Fibroblast of gingiva (primary cell): Measurements from ENCODE around the gene MYCBP.

Source experiments
- DNase-seq: peaks from one replicate; pipeline ENCODE4 v3.0.0-alpha.2; 2011; ENCODE audit warnings: low read depth

MYCBP gene

GRCh38 chr1:38820860-38821259, 52.3 kb downstream of the MYCBP start:
- DNase-seq: no peak

- no peak for DNase-seq
These were observed 53.6 kb downstream of the MYCBP start for GRCh38 chr1:38819516-38819915.

- no peak for DNase-seq
These were observed 54.1 kb downstream of the MYCBP start for GRCh38 chr1:38819040-38819439.

DNA sequence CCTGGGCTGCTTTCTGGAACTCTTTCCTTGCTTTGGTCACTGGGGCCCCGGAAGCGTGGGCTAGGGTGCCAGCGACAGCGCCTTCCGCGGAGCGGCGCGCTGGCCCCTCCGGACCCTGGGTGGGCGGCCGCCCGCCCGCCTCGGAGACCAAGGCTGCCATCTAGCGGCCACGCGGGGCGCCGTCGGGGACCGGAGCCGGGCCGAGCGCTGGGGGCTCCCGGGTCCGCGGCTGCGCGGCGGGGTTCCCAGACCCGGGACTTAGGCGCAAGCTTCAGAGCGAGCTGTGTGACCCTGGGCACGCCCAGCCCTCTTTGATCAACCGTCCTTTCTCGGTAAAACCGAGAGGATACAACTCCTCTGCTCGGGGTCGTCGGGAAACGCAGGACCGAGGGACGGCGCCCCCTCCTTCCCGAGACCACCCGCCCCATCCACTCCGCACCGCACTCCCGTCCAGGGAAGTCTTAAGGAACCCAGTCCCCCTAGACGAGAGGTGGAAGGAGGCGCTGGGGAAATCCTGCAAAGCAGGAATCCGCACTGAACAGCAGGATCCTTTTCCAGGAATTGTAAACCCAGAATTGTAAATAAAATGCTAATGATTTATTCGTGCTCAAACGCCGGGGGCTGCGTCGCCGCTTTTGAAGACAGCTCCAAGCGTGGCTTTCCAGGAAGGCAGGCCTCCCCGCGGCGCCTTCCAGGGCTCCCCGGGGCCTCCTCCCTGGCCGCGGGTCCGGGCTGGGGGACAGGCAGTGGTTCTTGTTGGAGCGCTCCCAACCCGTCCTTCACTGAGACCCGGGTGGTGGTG, 54.8 kb downstream of the MYCBP start:
- DNase-seq: no peak

DNA sequence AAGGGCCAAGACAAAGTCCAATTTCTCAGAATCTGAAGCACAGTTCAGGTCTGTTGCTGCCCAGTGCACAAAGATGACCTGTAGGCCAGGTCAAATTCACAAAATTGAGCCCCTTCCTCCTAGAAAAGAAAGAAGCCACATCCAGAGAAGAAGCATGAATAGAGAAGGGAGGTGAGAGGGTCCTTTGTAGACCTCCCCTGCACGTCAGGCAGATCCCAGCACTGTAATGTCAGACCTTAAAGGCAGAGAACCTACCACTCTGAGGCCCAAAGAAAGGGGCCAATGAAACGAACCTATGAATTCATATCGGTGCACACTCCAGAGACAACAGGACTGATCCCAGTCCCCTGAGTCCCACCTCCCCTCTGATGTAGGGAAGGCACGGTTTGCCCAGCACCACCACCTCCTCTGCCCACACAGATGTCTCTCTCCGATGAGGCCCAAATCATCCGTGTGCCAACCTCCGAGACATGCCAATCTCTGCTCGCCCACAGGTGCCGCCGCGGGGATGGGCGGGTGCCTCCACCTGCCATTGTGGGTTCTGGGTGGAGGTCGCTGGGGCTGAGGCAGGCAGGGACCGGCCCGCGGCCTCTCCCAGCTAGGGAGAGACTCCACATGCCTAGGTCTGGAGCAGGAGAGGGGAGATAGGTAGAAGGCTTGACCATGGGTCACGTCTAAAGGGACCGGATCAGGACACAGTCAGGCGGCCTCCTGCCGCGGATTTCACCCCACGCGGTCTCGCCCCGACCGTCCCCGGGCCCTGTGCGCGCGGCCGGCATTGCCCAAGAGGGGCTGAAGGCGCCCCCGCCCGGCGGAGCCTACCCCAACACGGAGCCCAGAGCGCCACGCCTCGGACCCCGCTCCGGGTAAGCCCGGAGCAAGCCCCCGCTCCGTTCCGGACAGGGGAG, 55.6 kb downstream of the MYCBP start:
- no peak for DNase-seq

- no peak for DNase-seq
These were observed 57.1 kb downstream of the MYCBP start for GRCh38 chr1:38815903-38816627.

- DNase-seq: no peak
These were observed 58.1 kb downstream of the MYCBP start for GRCh38 chr1:38814984-38815464.

DNA sequence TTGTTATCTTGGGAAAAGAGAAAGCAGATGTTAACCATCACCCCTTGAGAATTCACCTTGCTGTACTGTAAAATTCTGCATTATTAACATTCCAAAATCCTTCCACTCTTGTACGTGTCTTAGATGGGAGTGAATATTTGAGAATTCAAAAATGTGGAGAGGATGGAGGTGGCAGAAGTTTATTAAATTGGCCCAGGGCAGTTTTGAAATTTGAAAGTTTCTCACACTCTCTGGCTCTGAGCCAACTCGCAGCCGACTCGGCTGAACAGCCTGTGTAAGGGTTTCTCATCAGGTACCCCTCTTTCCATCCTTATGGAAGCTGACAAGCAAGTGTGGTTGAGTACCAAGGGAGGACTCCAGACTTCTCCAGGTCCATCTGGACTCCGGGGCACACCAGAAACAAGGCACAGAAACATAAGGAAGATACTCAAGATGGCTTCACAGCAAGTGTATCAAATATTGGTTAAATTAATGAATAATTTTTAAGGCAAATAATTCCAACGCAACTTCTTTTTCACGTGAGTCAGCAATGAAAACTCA, 58.6 kb downstream of the MYCBP start:
- no peak for DNase-seq

- no peak for DNase-seq
These were observed 60.2 kb downstream of the MYCBP start for GRCh38 chr1:38812981-38813380.
